HG03097 (cell line): ENCODE data around the gene BEST2.
A peak's percentile ranks its signal among the peaks of the same experiment; 100 is the strongest.
"Not testable (repeated sequence)": the region's sequence is repeated elsewhere in the genome, so short reads cannot be mapped to it uniquely, and the experiment has no call there.

Experiments
- ATAC-seq: cut with Tn5 transposase; IDR thresholded peaks from one replicate; pipeline ENCODE4 v1.9.1; 2021; ENCODE audit not compliant: unreplicated experiment, low FRiP score

The BEST2 gene

GRCh38 chr19:12796146-12797071 lies 44.8 kb downstream of the BEST2 start:
- no peak for ATAC-seq

DNA sequence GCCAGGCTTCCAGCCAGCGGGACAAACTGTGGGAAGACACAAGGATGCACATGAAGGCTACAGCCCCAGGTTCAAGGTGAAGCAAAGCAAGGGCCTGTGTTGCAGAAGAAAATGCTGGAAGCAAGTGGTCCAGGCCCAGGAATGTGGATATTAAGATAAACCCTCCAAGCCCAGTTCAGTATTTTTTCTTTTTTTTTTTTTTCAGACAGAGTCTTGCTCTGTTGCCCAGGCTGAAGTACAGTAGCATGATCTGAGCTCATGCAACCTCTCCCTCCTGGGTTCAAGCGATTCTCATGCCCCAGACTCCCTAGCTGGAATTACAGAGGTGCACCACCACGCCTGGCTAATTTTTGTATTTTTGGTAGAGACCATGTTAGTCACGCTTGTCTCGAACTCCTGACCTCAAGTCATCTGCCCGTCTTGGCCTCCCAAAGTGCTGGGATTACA lies 45.6 kb downstream of the BEST2 start:
- no peak for ATAC-seq

DNA sequence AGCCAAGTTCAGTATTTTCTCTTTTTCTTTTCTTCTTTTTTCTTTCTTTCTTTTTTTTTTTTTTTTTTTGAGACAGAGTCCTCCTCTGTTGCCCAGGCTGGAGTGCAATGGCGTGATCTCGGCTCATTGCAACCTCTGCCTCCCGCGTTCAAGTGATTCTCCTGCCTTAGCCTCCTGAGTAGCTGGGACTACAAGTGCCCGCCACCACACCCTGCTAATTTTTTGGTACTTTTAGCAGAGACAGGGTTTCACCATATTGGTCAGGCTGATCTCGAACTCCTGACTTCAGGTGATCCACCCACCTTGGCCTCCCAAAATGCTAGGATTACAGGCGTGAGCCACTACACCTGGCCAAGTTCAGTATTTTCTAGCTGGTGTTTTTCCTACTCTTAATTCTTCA lies 46.0 kb downstream of the BEST2 start:
- not testable (repeated sequence) for ATAC-seq

DNA sequence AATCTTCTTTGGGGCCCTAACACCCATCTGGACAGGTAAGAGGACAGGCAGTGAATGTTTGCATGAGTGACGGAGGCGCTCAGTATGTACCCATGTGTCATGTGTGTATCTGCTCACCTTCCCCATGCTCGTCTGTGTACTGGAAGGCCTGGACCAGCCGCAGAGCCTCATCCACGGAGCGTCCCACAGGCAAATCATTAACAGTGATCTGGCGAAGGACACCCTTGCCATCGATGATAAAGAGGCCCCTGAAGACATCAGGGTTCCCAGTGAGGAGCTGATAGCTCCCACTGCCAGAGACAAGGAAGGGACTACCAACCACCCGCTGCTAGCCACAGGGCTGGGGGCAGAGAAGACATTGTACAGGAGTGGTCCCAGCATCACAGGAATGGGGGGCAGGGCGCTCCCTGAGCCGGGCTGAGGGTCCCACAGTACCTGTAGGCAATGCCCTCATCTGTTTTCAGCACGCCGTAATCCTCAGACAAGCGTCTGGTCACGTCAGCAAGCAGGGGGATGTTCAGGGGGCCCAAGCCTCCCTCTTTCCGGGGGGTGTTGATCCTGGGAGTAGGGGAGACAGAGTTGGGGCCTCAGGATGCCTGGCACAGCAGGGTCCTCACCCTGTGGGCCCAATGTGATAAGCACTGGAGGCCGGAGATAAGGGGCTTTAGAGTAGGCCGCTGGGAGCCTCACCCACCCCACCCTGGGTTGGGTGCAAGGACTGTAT lies 48.3 kb downstream of the BEST2 start:
- no peak for ATAC-seq

GRCh38 chr19:12800466-12800770 lies 48.8 kb downstream of the BEST2 start:
- no peak for ATAC-seq

- no peak for ATAC-seq
Measured at GRCh38 chr19:12800923-12801465, 49.4 kb downstream of the BEST2 start.

DNA sequence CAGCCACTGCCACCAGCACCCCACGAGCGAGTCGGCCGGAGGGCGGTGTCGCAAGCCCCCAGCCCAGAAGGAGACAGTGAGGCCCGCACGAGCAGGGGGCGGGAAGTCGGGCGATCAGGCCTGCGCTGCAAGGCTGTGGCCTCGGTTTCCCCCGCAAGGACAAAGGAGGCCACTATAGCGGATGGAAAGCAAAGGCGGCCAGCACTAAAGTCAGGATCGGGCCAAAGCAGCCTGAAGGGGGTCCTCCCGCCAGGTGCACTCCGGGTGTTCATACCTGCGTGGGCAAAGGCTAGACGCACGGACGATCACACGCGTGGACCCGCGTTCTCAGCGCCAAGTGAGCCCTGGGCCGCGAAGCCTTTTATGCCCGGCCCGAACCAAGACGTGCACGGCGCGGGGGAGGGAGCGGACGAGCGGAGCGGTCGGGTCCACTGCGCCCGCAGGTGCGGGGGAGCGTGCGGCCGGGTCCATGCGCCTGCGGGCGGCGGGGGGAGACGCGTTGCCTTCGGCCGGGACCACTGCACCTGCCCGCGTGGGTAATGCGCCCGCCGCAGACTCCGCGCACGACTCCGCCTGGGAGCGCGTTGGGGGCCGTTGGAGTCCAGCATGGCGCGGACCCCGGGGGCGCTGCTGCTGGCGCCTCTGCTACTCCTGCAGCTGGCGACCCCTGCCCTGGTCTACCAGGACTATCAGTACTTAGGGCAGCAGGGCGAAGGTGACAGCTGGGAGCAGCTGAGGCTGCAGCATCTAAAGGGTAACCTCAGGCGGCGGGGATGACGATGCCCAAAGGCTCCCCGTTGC lies 50.1 kb downstream of the BEST2 start, which contains the start of the genes PRDX2 and THSD8:
TSS of gene PRDX2 (minus strand) at position 335 of the 801 bp plus-strand sequence. CDS start 539 bp downstream, outside the sequence.
TSS of gene THSD8 (plus strand) at position 604 of the 801 bp plus-strand sequence. CDS start at position 607, 3 bp downstream.
- no peak for ATAC-seq

GRCh38 chr19:12802267-12803106 lies 50.9 kb downstream of the BEST2 start:
- ATAC-seq, result no peak

DNA sequence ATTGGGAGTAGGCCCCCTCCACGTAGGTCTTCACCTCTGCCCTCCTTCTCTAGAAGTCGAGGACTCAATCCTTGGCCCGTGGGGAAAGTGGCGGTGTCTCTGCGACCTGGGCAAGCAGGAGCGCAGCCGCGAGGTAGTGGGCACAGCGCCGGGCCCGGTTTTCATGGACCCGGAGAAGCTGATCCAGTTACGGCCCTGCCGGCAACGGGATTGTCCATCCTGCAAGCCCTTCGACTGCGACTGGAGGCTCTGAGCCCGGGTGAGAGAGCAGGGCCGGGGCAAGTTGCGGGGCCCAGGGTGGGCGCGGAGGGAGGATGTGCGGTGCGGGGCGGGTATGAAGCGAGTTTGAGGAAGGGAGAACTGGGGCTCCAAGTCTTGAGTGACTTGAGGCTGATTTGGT lies 52.5 kb downstream of the BEST2 start:
- ATAC-seq, result no peak

DNA sequence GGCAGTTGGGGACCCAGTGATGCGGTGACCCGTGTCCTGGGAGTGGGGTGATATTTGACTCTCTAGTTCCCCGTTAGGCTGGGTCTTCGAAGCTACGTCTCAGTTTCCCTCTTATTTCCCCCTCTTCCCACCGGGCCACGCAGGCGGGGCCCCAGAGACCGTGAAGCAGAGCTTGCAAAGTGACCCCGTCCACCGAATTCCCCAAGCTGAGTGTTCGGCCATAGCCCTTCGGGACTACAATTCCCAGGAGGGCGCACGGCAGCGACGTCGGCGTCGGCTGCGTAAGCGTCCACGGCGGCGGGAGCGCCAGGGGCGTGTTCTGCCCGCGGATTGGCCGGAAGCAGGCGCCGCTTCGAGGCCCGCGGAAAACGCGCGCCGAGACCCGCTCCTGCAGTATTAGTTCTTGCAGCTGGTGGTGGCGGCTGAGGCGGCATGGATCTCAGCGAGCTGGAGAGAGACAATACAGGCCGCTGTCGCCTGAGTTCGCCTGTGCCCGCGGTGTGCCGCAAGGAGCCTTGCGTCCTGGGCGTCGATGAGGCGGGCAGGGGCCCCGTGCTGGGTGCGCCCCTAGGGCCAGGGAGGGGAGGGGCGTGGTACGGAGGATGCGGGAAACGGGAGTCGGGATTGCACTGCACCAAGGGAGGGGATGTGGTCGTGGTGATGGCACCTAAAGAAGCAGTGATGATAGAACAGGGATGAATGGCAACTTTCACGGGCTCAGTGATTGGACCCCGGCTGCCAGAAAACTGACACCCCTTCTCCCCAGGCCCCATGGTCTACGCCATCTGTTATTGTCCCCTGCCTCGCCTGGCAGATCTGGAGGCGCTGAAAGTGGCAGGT lies 54.9 kb downstream of the BEST2 start, which contains the start of gene RNASEH2A:
TSS of gene RNASEH2A (plus strand) at position 343 of the 840 bp plus-strand sequence. CDS start at position 433, 90 bp downstream.
- ATAC-seq, result peak; percentile 79
